Esophagus squamous epithelium (tissue), 4 donors: ENCODE results near the gene CFAP90.

ENCODE experiments used
- CTCF ChIP-seq, 6 experiments: fragments of 450-650 bp in 4 of 6; fragments of 200-600 bp in 2 of 6; sonication (generic) in 2 of 6; IDR thresholded peaks; one replicate each; pipeline ENCODE4 v1.5.1; 2016 to 2019; ENCODE audit warnings: antibody characterized with exemption in 6 of 6, mild to moderate bottlenecking in 4 of 6, moderate library complexity in 4 of 6
- POLR2A ChIP-seq, 4 donors: fragments of 450-650 bp; IDR thresholded peaks; one replicate each; pipeline ENCODE4 v1.6.1; 2017; ENCODE audit warnings: antibody characterized with exemption in 4 of 4, mild to moderate bottlenecking in 4 of 4, moderate library complexity in 3 of 4

GRCh38 chr5:7801891-7802614 is 48.9 kb downstream of the CFAP90 start:
- TF ChIP-seq CTCF (IDR thresholded peaks at IDR 0.05) (no peak), POLR2A (IDR thresholded peaks at IDR 0.05) (no peak)
